ENCODE data around the gene RERE. TPM values are rescaled to one million over a fixed set of nuclear protein-coding genes. Genes with fewer than 3 reads are reported as not detected.

RERE gene
- total RNA-seq, 1 donor = 27.0 TPM

DNA sequence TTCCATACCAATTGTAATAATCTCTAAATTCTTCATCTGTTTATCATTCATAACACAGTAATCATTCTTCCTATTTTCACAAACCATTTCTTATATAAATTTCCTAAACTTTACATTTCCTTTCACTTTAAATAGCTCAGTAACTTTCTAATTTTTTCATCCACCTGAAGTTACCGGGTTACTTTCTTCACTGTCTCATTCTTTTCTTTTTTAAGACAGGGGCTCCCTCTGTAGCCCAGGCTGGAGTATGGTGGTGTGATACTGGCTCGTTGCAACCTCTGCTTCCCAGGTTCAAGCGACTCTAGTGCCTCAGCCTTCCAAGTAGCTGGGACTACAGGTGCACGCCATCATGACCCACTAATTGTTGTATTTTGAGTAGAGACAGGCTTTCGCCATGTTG lies 41.3 kb downstream of the RERE start:
- DNase-seq (ENCODE audit: low read depth) = no peak
- H3K4me3 ChIP-seq (ENCODE audit: low read depth, low read length) = no peak overlapping the region
- no peak for TF ChIP-seq CTCF (IDR thresholded peaks at IDR 0.05; ENCODE audit: insufficient read depth, low read length)

DNA sequence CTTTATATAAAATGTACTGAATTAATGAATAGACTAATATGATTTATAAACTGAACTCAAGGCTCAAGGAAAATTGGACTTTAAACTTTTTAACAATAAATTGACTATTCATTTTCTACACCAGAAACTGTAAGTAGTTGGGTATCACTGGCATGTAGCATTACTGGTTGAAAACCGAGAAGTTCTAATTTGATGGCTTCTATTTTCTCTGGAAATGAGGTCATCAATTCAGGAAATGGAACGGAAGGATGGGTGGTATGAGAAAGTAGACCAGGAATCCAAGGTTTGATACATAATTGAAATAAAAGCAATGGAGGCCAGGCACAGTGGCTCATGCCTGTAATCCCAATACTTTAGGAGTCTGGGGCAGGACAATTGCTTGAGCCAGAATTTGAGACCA lies 50.4 kb downstream of the RERE start:
- no peak overlapping the region for H3K4me3 ChIP-seq (ENCODE audit: low read depth, low read length)
- no peak for TF ChIP-seq CTCF (IDR thresholded peaks at IDR 0.05; ENCODE audit: insufficient read depth, low read length)
- no peak for DNase-seq (ENCODE audit: low read depth)

GRCh38 chr1:8765198-8765597 lies 52.2 kb downstream of the RERE start:
- no peak for TF ChIP-seq CTCF (IDR thresholded peaks at IDR 0.05; ENCODE audit: insufficient read depth, low read length)
- no peak overlapping the region for H3K4me3 ChIP-seq (ENCODE audit: low read depth, low read length)
- no peak for DNase-seq (ENCODE audit: low read depth)

- no peak overlapping the region for H3K4me3 ChIP-seq (ENCODE audit: low read depth, low read length)
- no peak for TF ChIP-seq CTCF (IDR thresholded peaks at IDR 0.05; ENCODE audit: insufficient read depth, low read length)
- DNase-seq (ENCODE audit: low read depth) = peak; percentile 22
Observed at GRCh38 chr1:8764293-8764937, 53.0 kb downstream of the RERE start.

- TF ChIP-seq CTCF (IDR thresholded peaks at IDR 0.05; ENCODE audit: insufficient read depth, low read length) = no peak
- no peak for DNase-seq (ENCODE audit: low read depth)
- H3K4me3 ChIP-seq (ENCODE audit: low read depth, low read length) = no peak overlapping the region
Observed at GRCh38 chr1:8763888-8764287, 53.6 kb downstream of the RERE start.

DNA sequence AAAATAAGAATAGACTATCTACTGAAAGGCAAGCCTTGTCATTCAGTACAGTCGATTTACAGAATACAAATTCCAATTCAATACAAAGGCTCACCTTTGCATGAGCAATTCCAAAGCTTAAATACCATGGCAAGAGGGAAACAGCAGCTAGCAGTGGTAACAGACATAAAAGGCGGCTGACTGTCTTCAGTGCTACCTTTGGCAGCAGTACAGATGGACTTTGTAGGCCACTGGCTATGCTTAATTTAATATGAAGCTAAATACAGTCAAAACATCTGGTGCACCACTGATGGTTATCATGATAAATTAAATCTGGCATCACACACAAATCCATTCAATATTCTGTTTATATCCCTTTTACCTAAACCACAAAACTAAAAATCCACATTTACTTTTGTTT lies 62.4 kb downstream of the RERE start:
- no peak for TF ChIP-seq CTCF (IDR thresholded peaks at IDR 0.05; ENCODE audit: insufficient read depth, low read length)
- H3K4me3 ChIP-seq (ENCODE audit: low read depth, low read length) = no peak overlapping the region
- no peak for DNase-seq (ENCODE audit: low read depth)

DNA sequence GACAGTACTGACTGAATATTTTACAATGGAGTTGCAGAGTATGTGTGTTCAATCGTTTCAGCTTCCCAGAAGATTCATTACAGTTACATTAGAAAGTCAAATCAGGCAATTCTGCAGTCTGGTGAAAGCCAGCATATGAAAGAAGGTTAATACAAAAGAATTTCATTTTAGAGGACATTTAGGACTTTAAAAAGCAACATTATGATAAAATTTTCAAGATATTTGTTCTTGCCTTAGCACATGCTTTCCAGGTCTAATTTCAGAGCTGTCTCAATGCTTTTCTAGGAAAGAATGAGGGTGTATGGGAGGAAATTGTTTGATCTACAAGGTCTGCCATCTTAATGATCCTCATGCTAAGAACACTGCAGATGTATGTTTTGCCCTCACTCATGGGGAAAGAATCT lies 63.2 kb downstream of the RERE start:
- H3K4me3 ChIP-seq (ENCODE audit: low read depth, low read length) = no peak overlapping the region
- no peak for DNase-seq (ENCODE audit: low read depth)
- no peak for TF ChIP-seq CTCF (IDR thresholded peaks at IDR 0.05; ENCODE audit: insufficient read depth, low read length)

All from fibroblast of the aortic adventitia (primary cell).